ENCODE results near the gene PRPF31. TPM values are rescaled to one million over a fixed set of nuclear protein-coding genes. Genes with fewer than 3 reads are reported as not detected.

Gene PRPF31
- polyA plus RNA-seq, 1 donor from 2014 or later: 76.6 TPM

GRCh38 chr19:54152267-54152666, 36.7 kb downstream of the PRPF31 start (continued):
- TF ChIP-seq REST (IDR thresholded peaks at IDR 0.05; ENCODE audit: borderline replicate concordance): no peak

- Histone ChIP-seq H3K9me2 (ENCODE audit: insufficient read depth, low read length) (no peaks in the 10 kb centered on the region), H3K4me2 (ENCODE audit: low read length) (no peak overlapping the region), H3F3A (ENCODE audit: insufficient read depth, low read length, poor library complexity, severe bottlenecking) (no peaks in the 10 kb centered on the region), H3K4me3 (ENCODE audit: low read length) (no peak overlapping the region), H3K27me3 (ENCODE audit: insufficient read depth, low read depth, low read length) (no peaks in the 10 kb centered on the region), H3K27ac (ENCODE audit: low read length) (no peak overlapping the region), H3K79me2 (replicated peaks; ENCODE audit: insufficient read depth, low read length) (no peaks in the 10 kb centered on the region), H2AFZ (ENCODE audit: low read depth, low read length) (no peak overlapping the region), H3K36me3 (ENCODE audit: insufficient read depth, low read length) (no peaks in the 10 kb centered on the region), H3K9me3 (ENCODE audit: low read length) (no peaks in the 10 kb centered on the region), H3K9ac (ENCODE audit: low read length) (no peak overlapping the region), H4K20me1 (ENCODE audit: insufficient read depth) (no peaks in the 10 kb centered on the region)
- TF ChIP-seq CTCF (IDR thresholded peaks at IDR 0.05; ENCODE audit: poor library complexity, severe bottlenecking) (no peak), TAF1 (IDR thresholded peaks at IDR 0.05; ENCODE audit: low read depth) (no peak), EZH2 (IDR thresholded peaks at IDR 0.05; ENCODE audit: borderline replicate concordance, insufficient read depth, low read length, poor library complexity, severe bottlenecking) (no peak), SMC3 (conservative IDR thresholded peaks at IDR 0.05; ENCODE audit: poor library complexity) (no peak), MXI1 (conservative IDR thresholded peaks at IDR 0.05; ENCODE audit: poor library complexity, severe bottlenecking) (no peak), RAD21 (conservative IDR thresholded peaks at IDR 0.05) (no peak), EP300 (conservative IDR thresholded peaks at IDR 0.05; ENCODE audit: poor library complexity, severe bottlenecking) (no peak), REST (IDR thresholded peaks at IDR 0.05; ENCODE audit: borderline replicate concordance) (no peak), POLR2AphosphoS5 (IDR thresholded peaks at IDR 0.05) (no peak)
Measured at GRCh38 chr19:54152878-54153524, 37.4 kb downstream of the PRPF31 start.

Data from neural cell (in vitro differentiated cells).